HG03135 (cell line): Measurements from ENCODE around the gene FBXO21.

ENCODE experiments used
- ATAC-seq: cut with Tn5 transposase; IDR thresholded peaks from one replicate; pipeline ENCODE4 v1.9.1; 2021; ENCODE audit warnings: mild to moderate bottlenecking, moderate library complexity; ENCODE audit not compliant: unreplicated experiment

The FBXO21 gene

GRCh38 chr12:117166107-117166506 lies 24.2 kb downstream of the FBXO21 start:
- ATAC-seq, result no peak

GRCh38 chr12:117165342-117165741 lies 24.9 kb downstream of the FBXO21 start:
- no peak for ATAC-seq

GRCh38 chr12:117162633-117163032 lies 27.6 kb downstream of the FBXO21 start:
- ATAC-seq, result no peak

- ATAC-seq, result no peak
Observed at GRCh38 chr12:117162167-117162539, 28.1 kb downstream of the FBXO21 start.

GRCh38 chr12:117161460-117162166 lies 28.7 kb downstream of the FBXO21 start:
- no peak for ATAC-seq

GRCh38 chr12:117159674-117160073 lies 30.6 kb downstream of the FBXO21 start:
- no peak for ATAC-seq

GRCh38 chr12:117158911-117159553 lies 31.2 kb downstream of the FBXO21 start:
- no peak for ATAC-seq

- no peak for ATAC-seq
Observed at GRCh38 chr12:117158096-117158495, 32.2 kb downstream of the FBXO21 start.

GRCh38 chr12:117155278-117156060 lies 34.8 kb downstream of the FBXO21 start:
- peak; percentile 63 for ATAC-seq

- ATAC-seq, result no peak
Observed at GRCh38 chr12:117152793-117153775, 37.2 kb downstream of the FBXO21 start.

- ATAC-seq, result no peak
Observed at GRCh38 chr12:117151403-117152031, 38.8 kb downstream of the FBXO21 start.

- no peak for ATAC-seq
Observed at GRCh38 chr12:117149431-117149830, 40.8 kb downstream of the FBXO21 start.

GRCh38 chr12:117148642-117149041 lies 41.6 kb downstream of the FBXO21 start:
- no peak for ATAC-seq

GRCh38 chr12:117147639-117148038 lies 42.6 kb downstream of the FBXO21 start:
- no peak for ATAC-seq

- ATAC-seq, result no peak
Observed at GRCh38 chr12:117145597-117146154, 44.6 kb downstream of the FBXO21 start.

- ATAC-seq, result no peak
Observed at GRCh38 chr12:117144599-117144998, 45.7 kb downstream of the FBXO21 start.

GRCh38 chr12:117143008-117143532 lies 47.2 kb downstream of the FBXO21 start:
- no peak for ATAC-seq

- ATAC-seq, result no peak
Observed at GRCh38 chr12:117142094-117142493, 48.2 kb downstream of the FBXO21 start.

- no peak for ATAC-seq
Observed at GRCh38 chr12:117141097-117141898, 49.0 kb downstream of the FBXO21 start.
